SU-DHL-6 (cell line): ENCODE data around the gene TANC1.

Experiments used
- H2AFZ ChIP-seq: fragments of 200-600 bp; sonication (generic); 2 replicates; pipeline ENCODE4 v1.6.1; 2014; ENCODE audit warnings: low read depth, mild to moderate bottlenecking, moderate library complexity, mixed read lengths, antibody characterized with exemption, low read length; ENCODE audit not compliant: severe bottlenecking
- H3F3A ChIP-seq: fragments of 200-600 bp; shearing (Covaris generic); 2 replicates; pipeline ENCODE4 v1.6.0; 2016; ENCODE audit warnings: antibody characterized with exemption, mild to moderate bottlenecking; ENCODE audit not compliant: insufficient read depth
- H3K27ac ChIP-seq: fragments of 200-600 bp; sonication (generic); 2 replicates; pipeline ENCODE4 v1.5.1; 2016; ENCODE audit warnings: low read depth, mild to moderate bottlenecking, low read length, moderate library complexity, mixed read lengths
- H3K27me3 ChIP-seq: fragments of 200-600 bp; sonication (generic), shearing (Covaris generic); 2 replicates; pipeline ENCODE4 v1.6.0; 2014; ENCODE audit warnings: mild to moderate bottlenecking, low read length
- H3K36me3 ChIP-seq: fragments of 200-600 bp; sonication (generic); 2 replicates; pipeline ENCODE4 v1.6.1; 2014; ENCODE audit warnings: mild to moderate bottlenecking, low read length, mixed read lengths
- H3K4me2 ChIP-seq: fragments of 300-600, 200-600 bp; shearing (Covaris generic), sonication (generic); 2 replicates; pipeline ENCODE4 v1.6.0; 2014; ENCODE audit warnings: low read length, low read depth, mild to moderate bottlenecking; ENCODE audit not compliant: poor library complexity, severe bottlenecking
- H3K4me3 ChIP-seq: fragments of 200-600 bp; sonication (generic); 2 replicates; pipeline ENCODE4 v1.5.1; 2014; ENCODE audit warnings: antibody characterized with exemption, low read length, mild to moderate bottlenecking, mixed read lengths; ENCODE audit not compliant: insufficient read depth, poor library complexity, severe bottlenecking
- H3K79me2 ChIP-seq: fragments of 200-600 bp; sonication (generic); 2 replicates; pipeline ENCODE4 v1.6.1; 2014; ENCODE audit warnings: mild to moderate bottlenecking, low read length, moderate library complexity; ENCODE audit not compliant: insufficient read depth
- H3K9ac ChIP-seq: fragments of 200-600 bp; sonication (generic); 2 replicates; pipeline ENCODE4 v1.7.0; 2014; ENCODE audit warnings: mild to moderate bottlenecking, low read length
- H3K9me2 ChIP-seq: fragments of 200-600 bp; sonication (generic); replicated peaks from 2 replicates; pipeline ENCODE4 v1.6.1; 2014; ENCODE audit warnings: low read length; ENCODE audit not compliant: insufficient read depth
- H3K9me3 ChIP-seq: fragments of 200-600 bp; sonication (generic); 2 replicates; pipeline ENCODE4 v1.6.1; 2014; ENCODE audit warnings: low read length, mixed read lengths; ENCODE audit not compliant: insufficient read depth
- H4K20me1 ChIP-seq: fragments of 200-600 bp; sonication (generic); 2 replicates; pipeline ENCODE4 v1.6.1; 2014; ENCODE audit warnings: low read depth, mild to moderate bottlenecking, antibody characterized with exemption, low read length, moderate library complexity, mixed read lengths
- EZH2phosphoT487 ChIP-seq: fragments of 200-600 bp; sonication (generic), shearing (Covaris generic); conservative IDR thresholded peaks from 2 replicates; pipeline ENCODE4 v1.6.1; 2018; ENCODE audit warnings: mild to moderate bottlenecking, antibody characterized with exemption, low read length, moderate library complexity, mixed read lengths
- TF ChIP-seq, protein P1 (sequence below): fragments of 200-600 bp; sonication (generic); IDR thresholded peaks from one replicate; pipeline ENCODE4 v1.5.1; 2017; ENCODE audit warnings: antibody characterized with exemption, mild to moderate bottlenecking, low read length, moderate library complexity; ENCODE audit not compliant: insufficient read depth, poor library complexity, severe bottlenecking

TANC1 gene

DNA sequence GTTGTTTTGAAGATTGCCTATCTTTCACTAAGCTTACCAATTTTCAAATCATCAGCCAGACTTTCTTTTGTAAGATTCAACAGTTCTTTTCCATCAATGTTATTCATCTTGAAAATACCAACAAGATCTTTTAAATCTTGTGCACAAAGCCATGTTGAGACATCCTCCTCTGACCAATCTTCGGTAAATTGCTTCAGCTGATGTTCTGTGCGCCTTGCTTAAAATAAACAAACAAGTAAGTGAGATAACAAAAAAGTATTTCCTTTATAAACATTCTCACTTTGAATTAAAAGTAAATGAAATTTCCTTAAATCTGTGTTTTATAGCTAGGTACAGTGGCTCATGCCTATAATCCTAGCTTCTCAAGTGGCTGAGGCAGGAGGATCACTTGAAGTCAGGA, 287.7 kb downstream of the TANC1 start:
- H3K36me3 ChIP-seq, result no peaks in the 10 kb centered on the region
- no peak for TF ChIP-seq EZH2phosphoT487
- TF ChIP-seq, protein P1, sequence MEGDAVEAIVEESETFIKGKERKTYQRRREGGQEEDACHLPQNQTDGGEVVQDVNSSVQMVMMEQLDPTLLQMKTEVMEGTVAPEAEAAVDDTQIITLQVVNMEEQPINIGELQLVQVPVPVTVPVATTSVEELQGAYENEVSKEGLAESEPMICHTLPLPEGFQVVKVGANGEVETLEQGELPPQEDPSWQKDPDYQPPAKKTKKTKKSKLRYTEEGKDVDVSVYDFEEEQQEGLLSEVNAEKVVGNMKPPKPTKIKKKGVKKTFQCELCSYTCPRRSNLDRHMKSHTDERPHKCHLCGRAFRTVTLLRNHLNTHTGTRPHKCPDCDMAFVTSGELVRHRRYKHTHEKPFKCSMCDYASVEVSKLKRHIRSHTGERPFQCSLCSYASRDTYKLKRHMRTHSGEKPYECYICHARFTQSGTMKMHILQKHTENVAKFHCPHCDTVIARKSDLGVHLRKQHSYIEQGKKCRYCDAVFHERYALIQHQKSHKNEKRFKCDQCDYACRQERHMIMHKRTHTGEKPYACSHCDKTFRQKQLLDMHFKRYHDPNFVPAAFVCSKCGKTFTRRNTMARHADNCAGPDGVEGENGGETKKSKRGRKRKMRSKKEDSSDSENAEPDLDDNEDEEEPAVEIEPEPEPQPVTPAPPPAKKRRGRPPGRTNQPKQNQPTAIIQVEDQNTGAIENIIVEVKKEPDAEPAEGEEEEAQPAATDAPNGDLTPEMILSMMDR, result no peak
- H2AFZ ChIP-seq, result no peak overlapping the region
- no peak overlapping the region for H3K9ac ChIP-seq
- no peak overlapping the region for H3K4me3 ChIP-seq
- no peak overlapping the region for H3K27ac ChIP-seq
- H3K9me2 ChIP-seq, result no peaks in the 10 kb centered on the region
- H3F3A ChIP-seq, result no peaks in the 10 kb centered on the region
- H3K79me2 ChIP-seq, result no peaks in the 10 kb centered on the region
- H3K4me2 ChIP-seq, result no peak overlapping the region
- H4K20me1 ChIP-seq, result no peaks in the 10 kb centered on the region
- H3K27me3 ChIP-seq, result no peaks in the 10 kb centered on the region
- no peaks in the 10 kb centered on the region for H3K9me3 ChIP-seq

DNA sequence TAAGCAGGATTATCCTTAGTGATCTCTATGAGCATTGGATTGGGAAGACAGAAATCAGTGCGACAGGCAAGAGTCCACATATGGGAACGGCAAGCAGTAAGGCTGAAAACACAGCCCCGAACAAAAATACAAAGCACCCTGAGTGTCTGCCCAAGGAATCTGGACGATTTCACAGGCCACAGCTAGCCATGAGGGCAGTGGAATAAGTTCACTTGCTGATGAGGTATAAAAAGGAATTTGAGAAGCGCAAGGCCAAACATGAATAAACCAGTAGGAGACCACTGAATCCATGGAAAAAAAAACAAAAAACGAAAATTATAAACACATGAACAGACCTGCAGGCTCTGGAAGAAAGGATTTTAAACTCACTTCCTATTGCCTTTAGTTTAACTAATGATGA, 293.8 kb downstream of the TANC1 start:
- no peaks in the 10 kb centered on the region for H3K36me3 ChIP-seq
- H3F3A ChIP-seq, result no peaks in the 10 kb centered on the region
- no peaks in the 10 kb centered on the region for H3K9me3 ChIP-seq
- H3K79me2 ChIP-seq, result no peaks in the 10 kb centered on the region
- H3K4me2 ChIP-seq, result no peak overlapping the region
- TF ChIP-seq, protein P1, result no peak
- no peak for TF ChIP-seq EZH2phosphoT487
- no peaks in the 10 kb centered on the region for H3K27me3 ChIP-seq
- H3K9ac ChIP-seq, result no peak overlapping the region
- no peak overlapping the region for H3K27ac ChIP-seq
- H2AFZ ChIP-seq, result no peak overlapping the region
- no peaks in the 10 kb centered on the region for H4K20me1 ChIP-seq
- no peaks in the 10 kb centered on the region for H3K9me2 ChIP-seq
- H3K4me3 ChIP-seq, result no peak overlapping the region

DNA sequence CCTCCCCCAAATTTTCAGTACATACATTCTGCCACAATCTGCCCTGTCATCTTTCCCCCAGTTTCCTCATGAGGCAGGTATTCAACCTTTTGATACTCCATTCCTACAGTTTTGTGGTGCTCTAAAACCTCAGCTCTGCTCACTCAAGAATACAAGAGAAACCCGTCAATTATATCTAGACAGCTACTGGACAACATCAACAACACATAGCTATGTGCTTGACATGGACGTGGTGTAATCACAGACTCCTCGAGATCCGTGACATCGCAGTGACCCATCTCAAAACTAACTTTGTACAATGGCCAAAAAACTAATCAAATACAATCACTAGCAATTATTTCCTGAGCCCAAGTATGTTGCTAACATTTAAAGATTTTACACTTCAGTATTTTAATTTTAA, 294.5 kb downstream of the TANC1 start:
- Histone ChIP-seq H2AFZ (no peak overlapping the region), H3K36me3 (no peaks in the 10 kb centered on the region), H3K4me3 (no peak overlapping the region), H3K79me2 (no peaks in the 10 kb centered on the region), H3K9me3 (no peaks in the 10 kb centered on the region), H3K9me2 (no peaks in the 10 kb centered on the region), H3K27me3 (no peaks in the 10 kb centered on the region), H3K4me2 (no peak overlapping the region), H3K9ac (no peak overlapping the region), H4K20me1 (no peaks in the 10 kb centered on the region), H3F3A (no peaks in the 10 kb centered on the region), H3K27ac (no peak overlapping the region)
- TF ChIP-seq, protein P1, result no peak
- TF ChIP-seq EZH2phosphoT487, result no peak
